ENCODE measurements around the gene CDIPT. TPM values are rescaled to one million over a fixed set of nuclear protein-coding genes. Genes with fewer than 3 reads are reported as not detected.

The CDIPT gene
- total and polyA plus RNA-seq, 2 of the 4 experiments (the other 2 are of a cell fraction), result 47.1 to 100 TPM

DNA sequence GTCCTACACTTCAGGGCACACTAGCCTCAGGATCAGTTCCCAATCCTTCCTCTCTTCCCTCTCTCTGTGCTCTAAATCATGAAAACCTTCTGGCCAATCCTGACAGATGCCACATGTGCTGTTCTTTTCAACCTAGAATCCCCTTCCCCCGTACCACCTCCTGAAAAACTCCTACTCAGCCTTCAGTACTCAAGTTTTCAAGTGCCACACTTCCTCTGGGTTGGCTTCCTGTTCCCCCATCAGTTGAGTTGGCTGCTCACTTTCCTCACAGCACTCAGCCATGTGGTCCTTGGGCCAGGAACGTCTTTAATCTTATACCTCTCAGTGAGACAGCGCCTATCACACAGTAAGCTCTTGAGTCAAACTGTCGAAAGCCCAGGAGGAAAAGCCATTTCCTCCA, 40.6 kb upstream of the CDIPT start:
- Histone ChIP-seq H3K27me3 (ENCODE audit: control insufficient read depth, insufficient read depth, low read length) (no peaks in the 10 kb centered on the region), H3K36me3 (ENCODE audit: control insufficient read depth, insufficient read depth, low read length) (peaks cover 15% of the 10 kb centered on the region), H3K9me3 (ENCODE audit: control insufficient read depth, insufficient read depth, low read length) (no peaks in the 10 kb centered on the region), H2AFZ (replicated peaks; ENCODE audit: low read length, poor library complexity) (no peak overlapping the region), H3K9me1 (ENCODE audit: insufficient read depth, low read length) (peaks cover 15% of the 10 kb centered on the region), H3K56ac (ENCODE audit: extremely low read depth, insufficient read depth, low read length) (no peak overlapping the region), H3K27ac (ENCODE audit: insufficient read depth, low read length) (no peak overlapping the region), H3K18ac (ENCODE audit: low read depth, low read length) (no peak overlapping the region), H4K5ac (ENCODE audit: low read depth, low read length) (no peak overlapping the region), H4K91ac (ENCODE audit: insufficient read depth, low read depth, low read length) (no peak overlapping the region), H2BK120ac (ENCODE audit: low read depth, low read length) (no peak overlapping the region), H2BK15ac (ENCODE audit: low read depth, low read length) (no peak overlapping the region), H3K9ac (ENCODE audit: low read depth, low read length) (no peak overlapping the region), H2BK5ac (ENCODE audit: low read depth, low read length, poor library complexity, severe bottlenecking) (no peak overlapping the region), H3K23ac (ENCODE audit: low read depth, low read length) (no peak overlapping the region; the same call in 1 of the 2 replicates), H2BK20ac (ENCODE audit: low read depth, low read length) (no peak overlapping the region), H2AK9ac (replicated peaks; ENCODE audit: low read depth, low read length, poor library complexity) (no peak overlapping the region), H3K4ac (ENCODE audit: low read depth, low read length) (no peak overlapping the region), H3K4me3 (ENCODE audit: insufficient read depth, low read depth, low read length) (no peak overlapping the region), H4K8ac (ENCODE audit: low read depth in 2 of 2, low read length in 2 of 2) (no peak overlapping the region), H3K79me1 (ENCODE audit: low read depth in 1 of 2, low read length in 2 of 2) (peaks cover 13 to 31% of the 10 kb centered on the region in 2 experiments), H3K4me2 (ENCODE audit: low read depth, low read length) (no peak overlapping the region), H4K20me1 (ENCODE audit: insufficient read depth, low read length) (peaks cover 10% of the 10 kb centered on the region), H3K14ac (replicated peaks; ENCODE audit: low read depth, low read length) (no peak overlapping the region), H3K4me1 (ENCODE audit: control insufficient read depth, insufficient read depth, low read length) (peaks cover 10% of the 10 kb centered on the region), H2AK5ac (ENCODE audit: low read depth, low read length) (no peak overlapping the region)
- TF ChIP-seq CEBPB (IDR thresholded peaks at IDR 0.05; ENCODE audit: low read depth, low read length) (no peak), SMC3 (IDR thresholded peaks at IDR 0.05; ENCODE audit: low read depth, low read length) (no peak), MXI1 (IDR thresholded peaks at IDR 0.05; ENCODE audit: borderline replicate concordance, low read depth, low read length) (no peak), MAZ (IDR thresholded peaks at IDR 0.05; ENCODE audit: borderline replicate concordance, low read depth, low read length) (no peak), BHLHE40 (IDR thresholded peaks at IDR 0.05; ENCODE audit: low read depth, low read length) (no peak), RAD21 (IDR thresholded peaks at IDR 0.05; ENCODE audit: low read length) (no peak), FOS (IDR thresholded peaks at IDR 0.05; ENCODE audit: low read depth, low read length) (no peak), CHD1 (IDR thresholded peaks at IDR 0.05; ENCODE audit: low read depth, low read length) (no peak), RCOR1 (IDR thresholded peaks at IDR 0.05; ENCODE audit: insufficient replicate concordance, low read length) (no peak), MAFK (IDR thresholded peaks at IDR 0.05; ENCODE audit: low read depth, low read length) (no peak), NFE2L2 (IDR thresholded peaks at IDR 0.05; ENCODE audit: low read depth, low read length) (no peak), RFX5 (IDR thresholded peaks at IDR 0.05; ENCODE audit: low read depth, low read length) (no peak), POLR2A (IDR thresholded peaks at IDR 0.05; ENCODE audit: low read depth, low read length) (no peak)
- TF ChIP-seq, protein P1, sequence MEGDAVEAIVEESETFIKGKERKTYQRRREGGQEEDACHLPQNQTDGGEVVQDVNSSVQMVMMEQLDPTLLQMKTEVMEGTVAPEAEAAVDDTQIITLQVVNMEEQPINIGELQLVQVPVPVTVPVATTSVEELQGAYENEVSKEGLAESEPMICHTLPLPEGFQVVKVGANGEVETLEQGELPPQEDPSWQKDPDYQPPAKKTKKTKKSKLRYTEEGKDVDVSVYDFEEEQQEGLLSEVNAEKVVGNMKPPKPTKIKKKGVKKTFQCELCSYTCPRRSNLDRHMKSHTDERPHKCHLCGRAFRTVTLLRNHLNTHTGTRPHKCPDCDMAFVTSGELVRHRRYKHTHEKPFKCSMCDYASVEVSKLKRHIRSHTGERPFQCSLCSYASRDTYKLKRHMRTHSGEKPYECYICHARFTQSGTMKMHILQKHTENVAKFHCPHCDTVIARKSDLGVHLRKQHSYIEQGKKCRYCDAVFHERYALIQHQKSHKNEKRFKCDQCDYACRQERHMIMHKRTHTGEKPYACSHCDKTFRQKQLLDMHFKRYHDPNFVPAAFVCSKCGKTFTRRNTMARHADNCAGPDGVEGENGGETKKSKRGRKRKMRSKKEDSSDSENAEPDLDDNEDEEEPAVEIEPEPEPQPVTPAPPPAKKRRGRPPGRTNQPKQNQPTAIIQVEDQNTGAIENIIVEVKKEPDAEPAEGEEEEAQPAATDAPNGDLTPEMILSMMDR (conservative IDR thresholded peaks at IDR 0.05; ENCODE audit: low read depth, low read length), result no peak
- TF ChIP-seq, protein P2, sequence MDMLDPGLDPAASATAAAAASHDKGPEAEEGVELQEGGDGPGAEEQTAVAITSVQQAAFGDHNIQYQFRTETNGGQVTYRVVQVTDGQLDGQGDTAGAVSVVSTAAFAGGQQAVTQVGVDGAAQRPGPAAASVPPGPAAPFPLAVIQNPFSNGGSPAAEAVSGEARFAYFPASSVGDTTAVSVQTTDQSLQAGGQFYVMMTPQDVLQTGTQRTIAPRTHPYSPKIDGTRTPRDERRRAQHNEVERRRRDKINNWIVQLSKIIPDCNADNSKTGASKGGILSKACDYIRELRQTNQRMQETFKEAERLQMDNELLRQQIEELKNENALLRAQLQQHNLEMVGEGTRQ (IDR thresholded peaks at IDR 0.05; ENCODE audit: low read depth, low read length), result no peak
- TF ChIP-seq, protein P3, sequence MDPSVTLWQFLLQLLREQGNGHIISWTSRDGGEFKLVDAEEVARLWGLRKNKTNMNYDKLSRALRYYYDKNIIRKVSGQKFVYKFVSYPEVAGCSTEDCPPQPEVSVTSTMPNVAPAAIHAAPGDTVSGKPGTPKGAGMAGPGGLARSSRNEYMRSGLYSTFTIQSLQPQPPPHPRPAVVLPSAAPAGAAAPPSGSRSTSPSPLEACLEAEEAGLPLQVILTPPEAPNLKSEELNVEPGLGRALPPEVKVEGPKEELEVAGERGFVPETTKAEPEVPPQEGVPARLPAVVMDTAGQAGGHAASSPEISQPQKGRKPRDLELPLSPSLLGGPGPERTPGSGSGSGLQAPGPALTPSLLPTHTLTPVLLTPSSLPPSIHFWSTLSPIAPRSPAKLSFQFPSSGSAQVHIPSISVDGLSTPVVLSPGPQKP (IDR thresholded peaks at IDR 0.05; ENCODE audit: borderline replicate concordance, low read depth, low read length), result no peak
- dilution Hi-C loops (cut with HindIII; ENCODE audit: low sequenced_read_pairs, unreplicated experiment), result no loop called here
- no TSS peak for BruUV-seq (replicated peaks)
- DNase-seq (no peak), ATAC-seq (ENCODE audit: low read depth) (no peak)
- ChIA-PET POLR2A (ENCODE audit: unreplicated experiment) (no interaction called here), CTCF (interaction anchor here (0.6 kb wide), 1 partner anchor 90 kb away, joined by 3 read pairs; no protein-coding TSS in a partner anchor)
- intact Hi-C loops (cut with micrococcal nuclease), result no loop called here
- in situ Hi-C loops (cut with MboI; ENCODE audit: low sequenced_read_pairs), result no loop called here
- 87% methylated on average over 3 of the region's 4 CpGs; no CpG with 5 or more reads in 1 of the 2 experiments for WGBS, 2 experiments (ENCODE audit: extremely low coverage in 2 of 2, insufficient read length in 1 of 2)

Data from IMR-90 (cell line).